ENCODE data around the gene HDAC7.

- TF ChIP-seq POLR2A (IDR thresholded peaks at IDR 0.05) (no peak), CTCF (IDR thresholded peaks at IDR 0.05) (peak; percentile 91 to 98 (median 94))
These were observed 17.8 kb upstream of the HDAC7 start for GRCh38 chr12:47837190-47838171.

All from adrenal gland (tissue), 5 donors.